Neural cell (in vitro differentiated cells): ENCODE results near the gene TLL1.

ENCODE experiments used
- CTCF ChIP-seq: fragments of 450-650 bp; IDR thresholded peaks from 2 replicates; pipeline ENCODE4 v1.5.1; 2014; ENCODE audit warnings: antibody characterized with exemption, mild to moderate bottlenecking, moderate library complexity; ENCODE audit not compliant: poor library complexity, severe bottlenecking
- EP300 ChIP-seq: fragments of 450-650 bp; conservative IDR thresholded peaks from 2 replicates; pipeline ENCODE4 v1.6.1; 2014; ENCODE audit warnings: antibody characterized with exemption, mild to moderate bottlenecking, moderate library complexity; ENCODE audit not compliant: poor library complexity, severe bottlenecking
- EZH2 ChIP-seq: fragments of 200-600, 300-800 bp; shearing (Covaris generic), sonication (generic); IDR thresholded peaks from 2 replicates; pipeline ENCODE4 v1.6.1; 2014; ENCODE audit warnings: antibody characterized with exemption, low read length, borderline replicate concordance, mild to moderate bottlenecking; ENCODE audit not compliant: insufficient read depth, poor library complexity, severe bottlenecking
- MXI1 ChIP-seq: fragments of 450-650 bp; conservative IDR thresholded peaks from 2 replicates; pipeline ENCODE4 v1.6.1; 2014; ENCODE audit warnings: antibody characterized with exemption, mild to moderate bottlenecking; ENCODE audit not compliant: poor library complexity, severe bottlenecking
- POLR2AphosphoS5 ChIP-seq: IDR thresholded peaks from 2 replicates; pipeline ENCODE4 v1.6.1; 2012
- RAD21 ChIP-seq: fragments of 450-650 bp; conservative IDR thresholded peaks from 2 replicates; pipeline ENCODE4 v1.6.1; 2014; ENCODE audit warnings: antibody characterized with exemption, mild to moderate bottlenecking, moderate library complexity
- REST ChIP-seq: IDR thresholded peaks from 2 replicates; pipeline ENCODE4 v1.6.1; 2012; ENCODE audit warnings: borderline replicate concordance
- SMC3 ChIP-seq: fragments of 450-650 bp; conservative IDR thresholded peaks from 2 replicates; pipeline ENCODE4 v1.6.1; 2014; ENCODE audit warnings: antibody characterized with exemption, mild to moderate bottlenecking, moderate library complexity; ENCODE audit not compliant: poor library complexity
- TAF1 ChIP-seq: IDR thresholded peaks from 2 replicates; pipeline ENCODE4 v1.6.1; 2012; ENCODE audit warnings: low read depth

- no peak for TF ChIP-seq CTCF
- TF ChIP-seq EZH2, result no peak
- TF ChIP-seq REST, result no peak
- TF ChIP-seq RAD21, result no peak
- TF ChIP-seq POLR2AphosphoS5, result no peak
- no peak for TF ChIP-seq EP300
- TF ChIP-seq SMC3, result no peak
- TF ChIP-seq MXI1, result no peak
- no peak for TF ChIP-seq TAF1
These were observed 202.6 kb downstream of the TLL1 start for GRCh38 chr4:166075599-166075998.
